ENCODE results near the gene RTN1. TPM values are rescaled to one million over a fixed set of nuclear protein-coding genes. Genes with fewer than 3 reads are reported as not detected.

RTN1 gene
- polyA plus RNA-seq, 3 donors = 3.6 to 50.3 (median 6.2) TPM

Other genes starting within 250 kb of the RTN1 start
- under 1 TPM in 2 of 3 donors, not detected in 1; 0.09 to 0.18 TPM for gene LRRC9, start 49.4 kb upstream of the RTN1 start, polyA plus RNA-seq
- gene PCNX4, start 221.1 kb upstream of the RTN1 start, polyA plus RNA-seq = 10 to 100 TPM in 2 of 3 donors, 1 to 10 TPM in 1; 7.2 to 16.8 (median 10.0) TPM